Astrocyte (in vitro differentiated cells and primary cell): Measurements from ENCODE around the gene MYL6B.

Experiments used
- EZH2 ChIP-seq: IDR thresholded peaks from 2 replicates; pipeline ENCODE4 v1.6.1; 2012; ENCODE audit warnings: mild to moderate bottlenecking, low read length, inconsistent platforms; ENCODE audit not compliant: insufficient read depth
- TF ChIP-seq, protein P1 (sequence below): IDR thresholded peaks from 2 replicates; pipeline ENCODE4 v1.5.1; 2011; ENCODE audit warnings: low read depth, mild to moderate bottlenecking, inconsistent platforms, low read length, moderate library complexity; ENCODE audit not compliant: insufficient read depth

GRCh38 chr12:56161690-56162351 is 9.4 kb downstream of the MYL6B start:
- TF ChIP-seq, protein P1, sequence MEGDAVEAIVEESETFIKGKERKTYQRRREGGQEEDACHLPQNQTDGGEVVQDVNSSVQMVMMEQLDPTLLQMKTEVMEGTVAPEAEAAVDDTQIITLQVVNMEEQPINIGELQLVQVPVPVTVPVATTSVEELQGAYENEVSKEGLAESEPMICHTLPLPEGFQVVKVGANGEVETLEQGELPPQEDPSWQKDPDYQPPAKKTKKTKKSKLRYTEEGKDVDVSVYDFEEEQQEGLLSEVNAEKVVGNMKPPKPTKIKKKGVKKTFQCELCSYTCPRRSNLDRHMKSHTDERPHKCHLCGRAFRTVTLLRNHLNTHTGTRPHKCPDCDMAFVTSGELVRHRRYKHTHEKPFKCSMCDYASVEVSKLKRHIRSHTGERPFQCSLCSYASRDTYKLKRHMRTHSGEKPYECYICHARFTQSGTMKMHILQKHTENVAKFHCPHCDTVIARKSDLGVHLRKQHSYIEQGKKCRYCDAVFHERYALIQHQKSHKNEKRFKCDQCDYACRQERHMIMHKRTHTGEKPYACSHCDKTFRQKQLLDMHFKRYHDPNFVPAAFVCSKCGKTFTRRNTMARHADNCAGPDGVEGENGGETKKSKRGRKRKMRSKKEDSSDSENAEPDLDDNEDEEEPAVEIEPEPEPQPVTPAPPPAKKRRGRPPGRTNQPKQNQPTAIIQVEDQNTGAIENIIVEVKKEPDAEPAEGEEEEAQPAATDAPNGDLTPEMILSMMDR = no peak
- TF ChIP-seq EZH2 = no peak
